CD4-positive, CD25-positive, alpha-beta regulatory T cell (primary cell): ENCODE data around the gene DNMT3A. TPM values are rescaled to one million over a fixed set of nuclear protein-coding genes. Genes with fewer than 3 reads are reported as not detected.

ENCODE experiments used
- ATAC-seq, 2 donors: fragments of 150-1000 bp; cut with Tn5 transposase; one replicate each; pipeline ENCODE4 v1.10.0; 2021; ENCODE audit warnings: low read depth in 2 of 2, moderate number of reproducible peaks in 2 of 2, moderate library complexity in 1 of 2
- DNase-seq, 3 donors: peaks; one replicate each; pipeline versions ENCODE4 v3.0.0 to v3.0.0-alpha.2; 2012 to 2022; ENCODE audit warnings: mixed read lengths in 1 of 3
- H3K27ac ChIP-seq: one replicate; pipeline ENCODE4 v1.7.0; 2013; ENCODE audit warnings: mild to moderate bottlenecking, low read length; ENCODE audit not compliant: insufficient read depth, poor library complexity, severe bottlenecking
- H3K27me3 ChIP-seq: one replicate; pipeline ENCODE4 v1.7.0; 2013; ENCODE audit warnings: low read length; ENCODE audit not compliant: control insufficient read depth, insufficient read depth
- H3K36me3 ChIP-seq: one replicate; pipeline ENCODE4 v1.7.0; 2013; ENCODE audit warnings: mild to moderate bottlenecking, low read length, moderate library complexity; ENCODE audit not compliant: control insufficient read depth, insufficient read depth
- H3K4me1 ChIP-seq: 2 replicates; pipeline ENCODE4 v1.7.0; 2013; ENCODE audit warnings: mild to moderate bottlenecking, low read length; ENCODE audit not compliant: insufficient read depth, control insufficient read depth, poor library complexity, severe bottlenecking
- H3K4me3 ChIP-seq: one replicate; pipeline ENCODE4 v1.7.0; 2013; ENCODE audit warnings: low read depth, mild to moderate bottlenecking, low read length, moderate library complexity
- H3K9me3 ChIP-seq, 2 experiments: 1 replicate in 1 of 2; 2 replicates in 1 of 2; pipeline ENCODE4 v1.7.0; 2013; ENCODE audit warnings: low read length in 2 of 2, mild to moderate bottlenecking in 1 of 2, moderate library complexity in 1 of 2; ENCODE audit not compliant: control insufficient read depth in 2 of 2
- H3K27ac Mint-ChIP-seq, 3 donors: one replicate each; pipeline ENCODE4 v1.8.0; 2020 to 2022; ENCODE audit warnings: mild to moderate bottlenecking in 3 of 3, mixed read lengths in 3 of 3, moderate library complexity in 2 of 3
- H3K27me3 Mint-ChIP-seq: one replicate; pipeline ENCODE4 v1.8.0; 2022; ENCODE audit warnings: mild to moderate bottlenecking, mixed read lengths
- H3K36me3 Mint-ChIP-seq: one replicate; pipeline ENCODE4 v1.8.0; 2020; ENCODE audit warnings: mixed read lengths
- H3K4me1 Mint-ChIP-seq, 4 donors: one replicate each; pipeline ENCODE4 v1.8.0; 2020 to 2022; ENCODE audit warnings: mixed read lengths in 4 of 4, mild to moderate bottlenecking in 1 of 4
- H3K4me3 Mint-ChIP-seq, 4 donors: one replicate each; pipeline ENCODE4 v1.8.0; 2020 to 2022; ENCODE audit warnings: mild to moderate bottlenecking in 4 of 4, mixed read lengths in 4 of 4, moderate library complexity in 3 of 4
- H3K9me3 Mint-ChIP-seq, 7 donors: one replicate each; pipeline ENCODE4 v1.8.0; 2020 to 2022; ENCODE audit warnings: mixed read lengths in 7 of 7, mild to moderate bottlenecking in 3 of 7, moderate library complexity in 2 of 7
- polyA plus RNA-seq, 4 donors: library from polyadenylated mRNA; unstranded; fragments of 300-500 nt; fragmentation: Illumina TruSeq; gene quantifications; one replicate each; pipeline ENCODE4 v1.2.3, GENCODE V29; 2021
- total RNA-seq: library from RNA; stranded (reverse); gene quantifications from one replicate; pipeline ENCODE4 v1.2.3, GENCODE V29; 2022

The DNMT3A gene
- total and polyA plus RNA-seq, 5 donors from 2014 or later: 8.1 to 81.0 (median 12.4) TPM

GRCh38 chr2:25356088-25356487 is 14.4 kb upstream of the DNMT3A start:
- H3K27ac Mint-ChIP-seq: no peak overlapping the region
- Histone ChIP-seq H3K27me3 (no peaks in the 10 kb centered on the region), H3K9me3 (no peaks in the 10 kb centered on the region), H3K4me3 (no peak overlapping the region), H3K36me3 (no peaks in the 10 kb centered on the region), H3K27ac (no peak overlapping the region), H3K4me1 (peaks cover 5% of the 10 kb centered on the region)
- peaks cover 5% of the 10 kb centered on the region for H3K36me3 Mint-ChIP-seq
- peaks cover 6% of the 10 kb centered on the region for H3K27me3 Mint-ChIP-seq
- ATAC-seq (no peak), DNase-seq (no peak)
- H3K4me3 Mint-ChIP-seq: no peak overlapping the region
- peaks cover 4 to 7% (median 6%) of the 10 kb centered on the region in 4 donors for H3K4me1 Mint-ChIP-seq
- peaks cover 0 to 2% (median 0%) of the 10 kb centered on the region in 7 donors for H3K9me3 Mint-ChIP-seq

DNA sequence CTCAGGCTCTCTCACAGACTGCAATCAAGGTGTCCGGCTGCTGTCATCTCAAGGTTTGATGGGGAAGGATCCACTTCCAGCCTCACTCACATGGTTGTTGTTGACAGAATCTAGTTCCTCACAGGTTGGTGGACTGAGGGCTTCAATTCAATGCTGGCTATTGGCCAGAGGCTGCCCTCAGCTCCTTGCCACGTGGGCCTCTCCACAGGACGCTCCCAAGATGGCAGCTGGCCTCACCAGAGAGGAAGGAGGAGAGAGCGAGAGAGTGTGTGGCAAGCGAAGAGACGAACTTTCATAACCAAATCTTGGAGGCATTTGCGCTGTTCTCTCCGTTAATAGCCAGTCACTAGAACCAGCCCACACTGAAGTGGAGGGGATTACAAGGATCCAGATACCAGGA is 13.5 kb upstream of the DNMT3A start:
- peaks cover 7% of the 10 kb centered on the region for H3K36me3 Mint-ChIP-seq
- H3K4me3 ChIP-seq: no peak overlapping the region
- H3K27me3 ChIP-seq: no peaks in the 10 kb centered on the region
- no peaks in the 10 kb centered on the region for H3K36me3 ChIP-seq
- H3K9me3 Mint-ChIP-seq: peaks cover 0 to 4% (median 0%) of the 10 kb centered on the region in 7 donors
- ATAC-seq (no peak), DNase-seq (no peak)
- peaks cover 5% of the 10 kb centered on the region for H3K4me1 ChIP-seq
- peaks cover 5 to 10% (median 6%) of the 10 kb centered on the region in 4 donors for H3K4me1 Mint-ChIP-seq
- H3K27ac Mint-ChIP-seq: no peak overlapping the region
- H3K9me3 ChIP-seq: no peaks in the 10 kb centered on the region
- no peak overlapping the region for H3K27ac ChIP-seq
- no peak overlapping the region for H3K4me3 Mint-ChIP-seq
- peaks cover 6% of the 10 kb centered on the region for H3K27me3 Mint-ChIP-seq

- Mint-ChIP-seq H3K4me1 (peaks cover 7 to 18% (median 11%) of the 10 kb centered on the region in 4 donors), H3K27ac (peak overlapping the region in 1 of 3 donors; percentile 26)
Observed at GRCh38 chr2:25354116-25354515, 12.4 kb upstream of the DNMT3A start.

DNA sequence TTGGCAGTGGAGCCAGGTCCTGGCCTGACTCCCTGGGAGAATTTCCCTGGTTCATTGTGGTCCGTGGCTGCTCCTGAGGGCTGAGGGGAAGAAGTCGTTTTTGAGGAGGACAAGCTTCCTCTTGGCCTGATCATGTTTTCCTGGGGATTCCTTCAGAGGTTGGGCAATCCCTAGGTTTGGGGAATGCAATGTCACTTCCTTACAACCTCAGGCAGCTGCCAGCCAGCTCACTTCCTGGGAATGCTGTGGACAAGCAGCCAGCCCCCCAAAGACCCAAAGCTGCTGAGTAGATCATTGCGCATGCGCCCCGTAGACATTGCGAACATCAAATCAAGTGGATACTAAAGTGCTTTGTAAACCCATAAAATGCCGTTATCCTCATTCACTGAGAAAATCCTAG is 7.7 kb upstream of the DNMT3A start:
- Mint-ChIP-seq H3K4me3 (no peak overlapping the region), H3K4me1 (peaks cover 7 to 36% (median 20%) of the 10 kb centered on the region in 4 donors), H3K27me3 (peaks cover 12% of the 10 kb centered on the region), H3K36me3 (peaks cover 16% of the 10 kb centered on the region), H3K27ac (no peak overlapping the region), H3K9me3 (peaks cover 0 to 2% (median 0%) of the 10 kb centered on the region in 7 donors)
- Histone ChIP-seq H3K36me3 (no peaks in the 10 kb centered on the region), H3K27ac (no peak overlapping the region), H3K27me3 (no peaks in the 10 kb centered on the region), H3K4me1 (peaks cover 5% of the 10 kb centered on the region), H3K9me3 (no peaks in the 10 kb centered on the region), H3K4me3 (no peak overlapping the region)
- no peak for DNase-seq
- ATAC-seq: no peak

More at GRCh38 chr2:25354116-25354515, 12.4 kb upstream of the DNMT3A start:
- peaks cover 0 to 4% (median 0%) of the 10 kb centered on the region in 7 donors for H3K9me3 Mint-ChIP-seq
- Histone ChIP-seq H3K27me3 (no peaks in the 10 kb centered on the region), H3K4me3 (no peak overlapping the region), H3K27ac (no peak overlapping the region), H3K9me3 (no peaks in the 10 kb centered on the region), H3K4me1 (peaks cover 5% of the 10 kb centered on the region), H3K36me3 (no peaks in the 10 kb centered on the region)
- peaks cover 15% of the 10 kb centered on the region for H3K36me3 Mint-ChIP-seq
- DNase-seq: no peak
- peaks cover 6% of the 10 kb centered on the region for H3K27me3 Mint-ChIP-seq
- no peak overlapping the region for H3K4me3 Mint-ChIP-seq
- ATAC-seq: no peak

GRCh38 chr2:25347846-25348245 is 6.1 kb upstream of the DNMT3A start:
- no peaks in the 10 kb centered on the region for H3K27me3 ChIP-seq
- H3K27ac ChIP-seq: no peak overlapping the region
- H3K27ac Mint-ChIP-seq: peak overlapping the region in 1 of 3 donors; percentile 12
- H3K4me1 Mint-ChIP-seq: peaks cover 7 to 40% (median 19%) of the 10 kb centered on the region in 4 donors
- H3K4me1 ChIP-seq: peaks cover 6% of the 10 kb centered on the region
- no peaks in the 10 kb centered on the region for H3K9me3 ChIP-seq
- DNase-seq (no peak), ATAC-seq (no peak)
- H3K27me3 Mint-ChIP-seq: peaks cover 12% of the 10 kb centered on the region
- peaks cover 16% of the 10 kb centered on the region for H3K36me3 Mint-ChIP-seq
- peak overlapping the region in 1 of 4 donors; percentile 72 for H3K4me3 Mint-ChIP-seq
- H3K36me3 ChIP-seq: no peaks in the 10 kb centered on the region
- peaks cover 0 to 2% (median 0%) of the 10 kb centered on the region in 7 donors for H3K9me3 Mint-ChIP-seq
- no peak overlapping the region for H3K4me3 ChIP-seq

GRCh38 chr2:25347205-25347815 is 5.6 kb upstream of the DNMT3A start:
- peaks cover 2 to 39% (median 16%) of the 10 kb centered on the region in 4 donors for H3K4me1 Mint-ChIP-seq
- H3K27ac Mint-ChIP-seq: peak overlapping the region in 2 of 3 donors; percentile 12 to 84
- ATAC-seq: peak; percentile 37 to 50

DNA sequence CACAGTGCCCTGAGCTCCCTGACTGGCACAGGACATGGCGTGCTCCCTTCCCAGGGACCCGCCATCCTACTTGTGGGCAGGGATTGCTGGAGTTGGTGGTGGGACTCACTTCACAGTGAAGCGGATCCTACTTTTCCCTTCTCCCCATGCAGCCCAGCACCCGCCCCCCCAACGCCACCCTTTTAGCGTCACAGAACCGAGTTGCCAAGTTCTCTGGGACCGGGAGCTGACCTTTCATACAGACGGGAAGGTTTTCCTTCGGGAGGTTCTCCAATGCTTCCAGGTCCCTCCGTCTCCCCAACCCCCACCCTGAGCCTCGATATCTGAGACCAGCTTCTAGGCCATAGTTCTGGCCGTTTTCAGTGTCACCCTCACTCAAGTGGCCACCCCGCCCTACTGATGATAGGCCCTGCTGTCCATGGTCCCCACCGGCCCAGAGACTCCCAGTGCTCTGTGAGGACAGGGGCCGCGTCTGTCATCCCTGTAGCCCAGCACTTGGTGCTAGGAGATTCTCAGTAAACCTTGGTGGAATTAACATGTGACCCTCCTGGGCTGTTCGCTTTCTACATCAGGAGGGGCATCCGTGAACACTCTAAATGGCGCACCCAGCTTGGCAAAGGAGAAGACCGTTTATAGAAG is 1.6 kb upstream of the DNMT3A start:
- Histone ChIP-seq H3K27ac (no peak overlapping the region), H3K4me3 (no peak overlapping the region), H3K27me3 (no peaks in the 10 kb centered on the region), H3K4me1 (peaks cover 30% of the 10 kb centered on the region), H3K9me3 (no peaks in the 10 kb centered on the region), H3K36me3 (no peaks in the 10 kb centered on the region)
- Mint-ChIP-seq H3K4me1 (peaks cover 0 to 43% (median 13%) of the 10 kb centered on the region in 4 donors), H3K27ac (no peak overlapping the region), H3K36me3 (no peaks in the 10 kb centered on the region), H3K4me3 (peak overlapping the region; percentile 79 to 91 (median 86)), H3K9me3 (no peaks in the 10 kb centered on the region), H3K27me3 (peaks cover 10% of the 10 kb centered on the region)
- ATAC-seq: no peak
- DNase-seq: no peak

More at GRCh38 chr2:25347205-25347815, 5.6 kb upstream of the DNMT3A start:
- H3K4me3 Mint-ChIP-seq: peak overlapping the region in 2 of 4 donors; percentile 62 to 72
- peaks cover 10% of the 10 kb centered on the region for H3K27me3 Mint-ChIP-seq
- DNase-seq: peak in 1 of 3 donors; percentile 41
- no peaks in the 10 kb centered on the region for H3K36me3 ChIP-seq
- H3K27ac ChIP-seq: no peak overlapping the region
- H3K36me3 Mint-ChIP-seq: peaks cover 12% of the 10 kb centered on the region
- H3K27me3 ChIP-seq: no peaks in the 10 kb centered on the region
- H3K4me1 ChIP-seq: peaks cover 8% of the 10 kb centered on the region
- H3K9me3 ChIP-seq: no peaks in the 10 kb centered on the region
- no peak overlapping the region for H3K4me3 ChIP-seq
- peaks cover 0 to 2% (median 0%) of the 10 kb centered on the region in 7 donors for H3K9me3 Mint-ChIP-seq
